ENCODE measurements around the gene CBLL1.

CBLL1 gene

DNA sequence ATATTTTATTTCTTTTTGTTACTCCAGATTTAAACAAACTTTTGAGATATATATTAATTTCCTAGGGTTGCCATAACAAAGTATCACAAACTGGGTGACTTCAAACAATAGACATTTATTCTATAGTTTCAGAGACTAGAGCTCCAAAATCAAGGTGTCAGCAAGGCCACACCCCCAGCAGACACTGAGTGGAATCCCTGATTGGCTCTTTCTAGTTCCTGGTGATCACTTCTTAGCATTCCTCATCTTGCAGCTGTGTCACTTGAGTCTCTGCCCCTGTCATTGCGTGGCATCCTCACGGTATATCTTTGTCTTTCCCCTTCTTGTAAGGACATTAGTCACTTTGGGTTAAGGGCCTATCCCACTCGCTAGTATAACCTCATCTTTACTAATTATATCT is 66.7 kb downstream of the CBLL1 start:
- no peak for DNase-seq (ENCODE audit: low spot score)

Measured in D341Med (cell line).